ENCODE results near the gene PHYHIPL. TPM values are rescaled to one million over a fixed set of nuclear protein-coding genes. Genes with fewer than 3 reads are reported as not detected.
A peak's percentile ranks its signal among the peaks of the same experiment; 100 is the strongest.

The PHYHIPL gene
- total and polyA plus RNA-seq, 5 donors, result 0.11 to 0.34 (median 0.27) TPM; not detected in 1

- no peaks in the 10 kb centered on the region for H3K9me3 ChIP-seq (ENCODE audit: control insufficient read depth, low read length)
- WGBS, result 92% methylated on average over 1 of the region's 1 CpG
- no peak for DNase-seq
- no peaks in the 10 kb centered on the region for H3K4me1 ChIP-seq (ENCODE audit: control insufficient read depth, insufficient read depth, low read length)
- H3K27me3 ChIP-seq (ENCODE audit: control insufficient read depth, insufficient read depth), result no peaks in the 10 kb centered on the region
- no peak overlapping the region for H3K27ac ChIP-seq (ENCODE audit: low read length)
- no peak overlapping the region for H3K4me3 ChIP-seq (ENCODE audit: low read length)
- intact Hi-C loops (cut with DNase I), result no loop called here
- ATAC-seq, result no peak
These were observed 103.0 kb downstream of the PHYHIPL start for GRCh38 chr10:59279476-59279875.

- Histone ChIP-seq H3K4me1 (ENCODE audit: control insufficient read depth, insufficient read depth, low read length) (no peaks in the 10 kb centered on the region), H3K9me3 (ENCODE audit: control insufficient read depth, low read length) (no peaks in the 10 kb centered on the region), H3K27ac (ENCODE audit: low read length) (no peak overlapping the region), H3K4me3 (ENCODE audit: low read length) (no peak overlapping the region), H3K27me3 (ENCODE audit: control insufficient read depth, insufficient read depth) (no peaks in the 10 kb centered on the region)
- ATAC-seq (no peak), DNase-seq (no peak)
- 60% methylated on average over 1 of the region's 1 CpG for WGBS
- intact Hi-C loops (cut with DNase I), result no loop called here
These were observed 103.6 kb downstream of the PHYHIPL start for GRCh38 chr10:59279991-59280505.

GRCh38 chr10:59281861-59282260 lies 105.4 kb downstream of the PHYHIPL start:
- no peak for ATAC-seq
- Histone ChIP-seq H3K4me3 (ENCODE audit: low read length) (no peak overlapping the region), H3K4me1 (ENCODE audit: control insufficient read depth, insufficient read depth, low read length) (no peaks in the 10 kb centered on the region), H3K27ac (ENCODE audit: low read length) (no peak overlapping the region), H3K9me3 (ENCODE audit: control insufficient read depth, low read length) (no peaks in the 10 kb centered on the region), H3K27me3 (ENCODE audit: control insufficient read depth, insufficient read depth) (no peaks in the 10 kb centered on the region)
- no peak for DNase-seq
- 76% methylated on average over 1 of the region's 1 CpG for WGBS
- intact Hi-C loops (cut with DNase I), result no loop called here

- H3K4me1 ChIP-seq (ENCODE audit: control insufficient read depth, insufficient read depth, low read length), result no peaks in the 10 kb centered on the region
- H3K4me3 ChIP-seq (ENCODE audit: low read length), result no peak overlapping the region
- H3K9me3 ChIP-seq (ENCODE audit: control insufficient read depth, low read length), result no peaks in the 10 kb centered on the region
- no peaks in the 10 kb centered on the region for H3K27me3 ChIP-seq (ENCODE audit: control insufficient read depth, insufficient read depth)
- intact Hi-C loops (cut with DNase I), result no loop called here
- 52% methylated on average over 9 of the region's 9 CpGs for WGBS
- no peak for ATAC-seq
- no peak for DNase-seq
- no peak overlapping the region for H3K27ac ChIP-seq (ENCODE audit: low read length)
These were observed 107.1 kb downstream of the PHYHIPL start for GRCh38 chr10:59283456-59284091.

GRCh38 chr10:59284118-59284975 lies 107.9 kb downstream of the PHYHIPL start:
- H3K27ac ChIP-seq (ENCODE audit: low read length), result no peak overlapping the region

GRCh38 chr10:59285073-59285472 lies 108.6 kb downstream of the PHYHIPL start:
- Histone ChIP-seq H3K27ac (ENCODE audit: low read length) (no peak overlapping the region), H3K4me1 (ENCODE audit: control insufficient read depth, insufficient read depth, low read length) (no peaks in the 10 kb centered on the region), H3K9me3 (ENCODE audit: control insufficient read depth, low read length) (no peaks in the 10 kb centered on the region), H3K4me3 (ENCODE audit: low read length) (no peak overlapping the region), H3K27me3 (ENCODE audit: control insufficient read depth, insufficient read depth) (no peaks in the 10 kb centered on the region)
- ATAC-seq (no peak), DNase-seq (no peak)
- intact Hi-C loops (cut with DNase I), result no loop called here
- 87% methylated on average over 4 of the region's 4 CpGs for WGBS

More at GRCh38 chr10:59284118-59284975, 107.9 kb downstream of the PHYHIPL start:
- whole genome bisulfite sequencing, result 76% methylated on average over 7 of the region's 7 CpGs
- Histone ChIP-seq H3K9me3 (ENCODE audit: control insufficient read depth, low read length) (no peaks in the 10 kb centered on the region), H3K4me1 (ENCODE audit: control insufficient read depth, insufficient read depth, low read length) (no peaks in the 10 kb centered on the region), H3K4me3 (ENCODE audit: low read length) (no peak overlapping the region), H3K27me3 (ENCODE audit: control insufficient read depth, insufficient read depth) (no peaks in the 10 kb centered on the region)
- peak in 1 of 2 donors; percentile 31 for ATAC-seq
- no peak for DNase-seq
- intact Hi-C loops (cut with DNase I), result no loop called here

GRCh38 chr10:59285848-59286247 lies 109.4 kb downstream of the PHYHIPL start:
- Histone ChIP-seq H3K27ac (ENCODE audit: low read length) (no peak overlapping the region), H3K9me3 (ENCODE audit: control insufficient read depth, low read length) (no peaks in the 10 kb centered on the region), H3K27me3 (ENCODE audit: control insufficient read depth, insufficient read depth) (no peaks in the 10 kb centered on the region), H3K4me3 (ENCODE audit: low read length) (no peak overlapping the region), H3K4me1 (ENCODE audit: control insufficient read depth, insufficient read depth, low read length) (no peaks in the 10 kb centered on the region)
- DNase-seq (no peak), ATAC-seq (no peak)
- WGBS, result 91% methylated on average over 4 of the region's 4 CpGs
- intact Hi-C loops (cut with DNase I), result no loop called here

GRCh38 chr10:59287587-59288255 lies 111.3 kb downstream of the PHYHIPL start:
- no peak for ATAC-seq
- intact Hi-C loops (cut with DNase I), result no loop called here
- H3K9me3 ChIP-seq (ENCODE audit: control insufficient read depth, low read length), result no peaks in the 10 kb centered on the region

GRCh38 chr10:59289853-59290252 lies 113.4 kb downstream of the PHYHIPL start:
- DNase-seq (no peak), ATAC-seq (no peak)
- intact Hi-C loops (cut with DNase I), result loop anchor here in 1 of 4 donors (10.0 kb wide), 1 partner anchor 175 kb away; no protein-coding TSS in a partner anchor
- WGBS, result 81% methylated on average over 3 of the region's 3 CpGs
- no peak overlapping the region for H3K27ac ChIP-seq (ENCODE audit: low read length)
- H3K27me3 ChIP-seq (ENCODE audit: control insufficient read depth, insufficient read depth), result no peaks in the 10 kb centered on the region
- no peaks in the 10 kb centered on the region for H3K4me1 ChIP-seq (ENCODE audit: control insufficient read depth, insufficient read depth, low read length)
- no peaks in the 10 kb centered on the region for H3K9me3 ChIP-seq (ENCODE audit: control insufficient read depth, low read length)
- no peak overlapping the region for H3K4me3 ChIP-seq (ENCODE audit: low read length)

More at GRCh38 chr10:59287587-59288255, 111.3 kb downstream of the PHYHIPL start:
- no peaks in the 10 kb centered on the region for H3K4me1 ChIP-seq (ENCODE audit: control insufficient read depth, insufficient read depth, low read length)
- no peak overlapping the region for H3K4me3 ChIP-seq (ENCODE audit: low read length)
- 89% methylated on average over 3 of the region's 3 CpGs for WGBS
- DNase-seq, result no peak
- H3K27me3 ChIP-seq (ENCODE audit: control insufficient read depth, insufficient read depth), result no peaks in the 10 kb centered on the region
- no peak overlapping the region for H3K27ac ChIP-seq (ENCODE audit: low read length)

GRCh38 chr10:59290448-59290847 lies 114.0 kb downstream of the PHYHIPL start:
- no peak overlapping the region for H3K4me3 ChIP-seq (ENCODE audit: low read length)
- no peaks in the 10 kb centered on the region for H3K27me3 ChIP-seq (ENCODE audit: control insufficient read depth, insufficient read depth)
- H3K4me1 ChIP-seq (ENCODE audit: control insufficient read depth, insufficient read depth, low read length), result peaks cover 1% of the 10 kb centered on the region
- H3K9me3 ChIP-seq (ENCODE audit: control insufficient read depth, low read length), result no peaks in the 10 kb centered on the region
- no peak for ATAC-seq
- 81% methylated on average over 4 of the region's 4 CpGs for WGBS
- no peak for DNase-seq
- intact Hi-C loops (cut with DNase I), result loop anchor here in 1 of 4 donors (10.0 kb wide), 1 partner anchor 174 kb away; no protein-coding TSS in a partner anchor
- no peak overlapping the region for H3K27ac ChIP-seq (ENCODE audit: low read length)

Measured in right cardiac atrium (tissue), 5 donors.